C4-2B (cell line): Measurements from ENCODE around the gene FZR1.

ENCODE experiments used
- ZFX ChIP-seq: fragments of 450-650 bp; IDR thresholded peaks from 2 replicates; pipeline ENCODE4 v1.6.1; 2017
- TF ChIP-seq, protein P1 (sequence below): fragments of 450-650 bp; conservative IDR thresholded peaks from 2 replicates; pipeline ENCODE4 v1.5.1; 2017; ENCODE audit warnings: mild to moderate bottlenecking

DNA sequence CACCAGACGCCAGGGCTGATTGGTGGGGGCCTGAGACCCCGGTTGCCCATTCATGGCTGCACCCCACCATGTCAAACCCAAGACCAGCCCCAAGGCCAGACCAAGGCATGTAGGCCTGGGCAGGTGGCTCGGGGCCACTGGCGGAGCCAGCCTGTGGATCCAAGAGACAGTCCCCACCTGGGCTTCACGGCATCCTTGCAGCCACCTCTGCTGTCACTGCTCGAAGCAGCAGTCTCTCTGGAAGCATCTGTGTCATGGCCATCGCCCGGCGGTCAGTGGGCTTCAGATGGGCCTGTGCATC is 29.1 kb downstream of the FZR1 start:
- TF ChIP-seq, protein P1, sequence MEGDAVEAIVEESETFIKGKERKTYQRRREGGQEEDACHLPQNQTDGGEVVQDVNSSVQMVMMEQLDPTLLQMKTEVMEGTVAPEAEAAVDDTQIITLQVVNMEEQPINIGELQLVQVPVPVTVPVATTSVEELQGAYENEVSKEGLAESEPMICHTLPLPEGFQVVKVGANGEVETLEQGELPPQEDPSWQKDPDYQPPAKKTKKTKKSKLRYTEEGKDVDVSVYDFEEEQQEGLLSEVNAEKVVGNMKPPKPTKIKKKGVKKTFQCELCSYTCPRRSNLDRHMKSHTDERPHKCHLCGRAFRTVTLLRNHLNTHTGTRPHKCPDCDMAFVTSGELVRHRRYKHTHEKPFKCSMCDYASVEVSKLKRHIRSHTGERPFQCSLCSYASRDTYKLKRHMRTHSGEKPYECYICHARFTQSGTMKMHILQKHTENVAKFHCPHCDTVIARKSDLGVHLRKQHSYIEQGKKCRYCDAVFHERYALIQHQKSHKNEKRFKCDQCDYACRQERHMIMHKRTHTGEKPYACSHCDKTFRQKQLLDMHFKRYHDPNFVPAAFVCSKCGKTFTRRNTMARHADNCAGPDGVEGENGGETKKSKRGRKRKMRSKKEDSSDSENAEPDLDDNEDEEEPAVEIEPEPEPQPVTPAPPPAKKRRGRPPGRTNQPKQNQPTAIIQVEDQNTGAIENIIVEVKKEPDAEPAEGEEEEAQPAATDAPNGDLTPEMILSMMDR, result no peak
- TF ChIP-seq ZFX, result no peak
